Ovary (tissue), 9 donors: ENCODE data around the gene OR52B2. TPM values are rescaled to one million over a fixed set of nuclear protein-coding genes. Genes with fewer than 3 reads are reported as not detected.

Experiments
- DNase-seq, 5 donors: peaks; one replicate each; pipeline ENCODE4 v3.0.0-alpha.2; 2019 to 2020
- H3K27ac ChIP-seq, 2 donors: fragments of 200-600 bp; one replicate each; pipeline versions ENCODE4 v1.5.1 to v1.8.0; 2019 to 2022
- H3K27me3 ChIP-seq: fragments of 200-600 bp; one replicate; pipeline ENCODE4 v1.8.0; 2022
- H3K36me3 ChIP-seq: fragments of 200-600 bp; sonication (generic); one replicate; pipeline ENCODE4 v1.5.1; 2019
- H3K4me1 ChIP-seq: one replicate; pipeline ENCODE4 v1.8.1; 2013; ENCODE audit warnings: mild to moderate bottlenecking, moderate library complexity; ENCODE audit not compliant: insufficient read depth
- H3K4me3 ChIP-seq: fragments of 200-600 bp; sonication (generic); one replicate; pipeline ENCODE4 v1.5.1; 2017
- H3K9me3 ChIP-seq, 2 donors: fragments of 200-600 bp in 1 of 2; sonication (generic) in 1 of 2; one replicate each; pipeline versions ENCODE4 v1.5.1 to v1.8.1; 2013 to 2019; ENCODE audit warnings: mild to moderate bottlenecking in 1 of 2, moderate library complexity in 1 of 2
- CTCF ChIP-seq, 3 donors: fragments of 450-650 bp in 2 of 3; fragments of 200-600 bp in 1 of 3; IDR thresholded peaks; one replicate each; pipeline versions ENCODE4 v1.5.1 to v1.8.0; 2016 to 2022; ENCODE audit warnings: antibody characterized with exemption in 3 of 3, mild to moderate bottlenecking in 1 of 3
- EP300 ChIP-seq: sonication (generic); formaldehyde crosslinking; IDR thresholded peaks from one replicate; pipeline ENCODE4 v1.6.1; 2017; ENCODE audit warnings: antibody characterized with exemption
- POLR2A ChIP-seq: fragments of 450-650 bp; IDR thresholded peaks from one replicate; pipeline ENCODE4 v1.6.1; 2017; ENCODE audit warnings: antibody characterized with exemption, mild to moderate bottlenecking, moderate library complexity
- WGBS, 3 donors: extraction: QIAGEN DNeasy Blood & Tissue Kit in 1 of 3; methylation state at CpG; one replicate each; pipeline versions ENCODE4 v1.1.5 to v1.1.7; 2013 to 2017; 5-methylcytosine and 5-hydroxymethylcytosine counted together
- intact Hi-C, 4 donors: fragments of 100-400 bp; cut with DNase I; formaldehyde crosslinking; loops; one replicate each; pipeline versions ENCODE4 v1.11.0 to v1.15.1; 2022 to 2023
- polyA plus RNA-seq, 2 donors: library from polyadenylated mRNA; stranded (reverse); fragments of 200-250 nt in 1 of 2; fragments of 350-450 nt in 1 of 2; fragmentation: Illumina TruSeq in 1 of 2; extraction: RNeasy Lipid Tissue Mini Kit (QIAGEN cat#74804) in 1 of 2; gene quantifications; one replicate each; pipeline ENCODE4 v1.2.3, GENCODE V29; 2013 to 2014
- total RNA-seq, 7 donors: library from RNA; depleted of rRNA in 2 of 7; stranded (reverse); fragments of >200 nt in 2 of 7; fragmentation: NEBNext Ultra II Directional in 3 of 7; extraction: Animal tissue kit (Norgen Biotek cat#: 25700) in 3 of 7; gene quantifications; one replicate each; pipeline versions ENCODE4 v1.1.0 to v1.2.4, GENCODE V29; 2016 to 2023
- donor health status: DM: no; HTN: no; CAD: no; lungs with moderate emphysema.
- donor health status: DM: no; HTN: no; CAD: no.
- donor health status: Bipolar disorder and iron deficiency.
- donor health status: DM: yes; HTN: yes; CAD: no.
- donor health status: DM: no; HTN: no; CAD: no.
- donor health status: DM: yes; HTN: yes; CAD: no.

OR52B2 gene
- total and polyA plus RNA-seq, 9 donors: not detected

GRCh38 chr11:6210274-6210955 lies 40.3 kb upstream of the OR52B2 start:
- WGBS, 3 donors: 94 to 98% (median 96%) methylated on average over 9 of the region's 9 CpGs
- Histone ChIP-seq H3K9me3 (no peaks in the 10 kb centered on the region), H3K4me3 (no peak overlapping the region), H3K27me3 (no peaks in the 10 kb centered on the region), H3K4me1 (peaks cover 3% of the 10 kb centered on the region), H3K27ac (no peak overlapping the region), H3K36me3 (no peaks in the 10 kb centered on the region)
- DNase-seq: no peak
- intact Hi-C loops: no loop called here
- TF ChIP-seq CTCF (IDR thresholded peaks at IDR 0.05) (no peak), POLR2A (no peak), EP300 (no peak)

- Histone ChIP-seq H3K36me3 (no peaks in the 10 kb centered on the region), H3K27me3 (no peaks in the 10 kb centered on the region), H3K4me1 (peaks cover 3% of the 10 kb centered on the region), H3K4me3 (no peak overlapping the region), H3K9me3 (no peaks in the 10 kb centered on the region), H3K27ac (no peak overlapping the region)
- no peak for TF ChIP-seq CTCF (IDR thresholded peaks at IDR 0.05)
- TF ChIP-seq EP300: no peak
- no peak for TF ChIP-seq POLR2A
- no peak for DNase-seq
- WGBS, 3 donors: 88 to 95% (median 92%) methylated on average over 12 of the region's 12 CpGs
- intact Hi-C loops: no loop called here
Measured at GRCh38 chr11:6209801-6210200, 39.7 kb upstream of the OR52B2 start.

GRCh38 chr11:6206456-6207180 lies 36.5 kb upstream of the OR52B2 start:
- H3K36me3 ChIP-seq: no peaks in the 10 kb centered on the region
- intact Hi-C loops: no loop called here
- no peaks in the 10 kb centered on the region for H3K27me3 ChIP-seq
- H3K27ac ChIP-seq: no peak overlapping the region
- no peak overlapping the region for H3K4me3 ChIP-seq
- no peaks in the 10 kb centered on the region for H3K9me3 ChIP-seq
- peaks cover 3% of the 10 kb centered on the region for H3K4me1 ChIP-seq
- no peak for DNase-seq
- no peak for TF ChIP-seq CTCF (IDR thresholded peaks at IDR 0.05)
- no peak for TF ChIP-seq EP300
- TF ChIP-seq POLR2A: no peak
- WGBS, 3 donors: 50 to 63% (median 57%) methylated on average over 3 of the region's 3 CpGs

GRCh38 chr11:6205366-6205765 lies 35.2 kb upstream of the OR52B2 start, which contains the start of gene C11orf42:
Gene C11orf42 (plus strand): TSS chr11:6205557. CDS start chr11:6205616, 59 bp downstream.
- 93 to 98% (median 93%) methylated on average over 1 of the region's 1 CpG for whole genome bisulfite sequencing, 3 donors

More at GRCh38 chr11:6205366-6205765, 35.2 kb upstream of the OR52B2 start, which contains the start of gene C11orf42:
- Histone ChIP-seq H3K27me3 (no peaks in the 10 kb centered on the region), H3K4me3 (no peak within 1 kb of the TSS), H3K27ac (no peak within 1 kb of the TSS), H3K9me3 (no peaks in the 10 kb centered on the region), H3K4me1 (peaks cover 3% of the 10 kb centered on the region), H3K36me3 (no peaks in the 10 kb centered on the region)
- TF ChIP-seq CTCF (IDR thresholded peaks at IDR 0.05) (no peak), POLR2A (no peak), EP300 (no peak)
- DNase-seq: no peak
- intact Hi-C loops: no loop called here
